Coronary artery (tissue), 2 donors: ENCODE measurements around the gene FCN3.

Source experiments
- DNase-seq: peaks from one replicate; pipeline ENCODE4 v3.0.0-alpha.2; 2017; ENCODE audit warnings: low spot score
- H3K27ac ChIP-seq, 2 donors: fragments of 200-600 bp; sonication (generic); one replicate each; pipeline ENCODE4 v1.5.1; 2016 to 2019
- H3K4me3 ChIP-seq: fragments of 200-600 bp; sonication (generic); 2 replicates; pipeline ENCODE4 v1.5.1; 2016; ENCODE audit warnings: mild to moderate bottlenecking, moderate library complexity
- TF ChIP-seq, protein P1 (sequence below): fragments of 200-600 bp; sonication (generic); IDR thresholded peaks from one replicate; pipeline ENCODE4 v1.5.1; 2019; ENCODE audit warnings: antibody characterized with exemption

The FCN3 gene

DNA sequence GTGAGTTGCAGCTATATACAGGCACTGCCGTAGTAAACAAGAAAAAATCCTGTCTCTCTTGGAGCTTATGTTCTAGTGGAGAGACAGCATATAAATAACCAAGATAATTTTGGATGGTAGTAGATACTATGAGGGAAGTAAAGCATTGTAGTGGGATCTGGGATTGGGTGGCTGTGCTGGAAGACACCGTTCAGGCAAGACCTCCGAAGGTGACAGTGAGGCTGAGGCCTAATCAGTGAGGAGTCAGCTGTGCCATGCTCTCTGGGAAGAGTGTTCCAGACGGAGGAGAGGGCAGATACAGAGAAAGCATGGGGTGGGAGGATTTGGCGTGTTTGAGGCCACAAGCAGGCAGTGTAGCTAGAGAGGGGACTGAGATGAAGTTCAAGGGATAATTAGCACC lies 46.7 kb downstream of the FCN3 start:
- DNase-seq = no peak
- TF ChIP-seq, protein P1, sequence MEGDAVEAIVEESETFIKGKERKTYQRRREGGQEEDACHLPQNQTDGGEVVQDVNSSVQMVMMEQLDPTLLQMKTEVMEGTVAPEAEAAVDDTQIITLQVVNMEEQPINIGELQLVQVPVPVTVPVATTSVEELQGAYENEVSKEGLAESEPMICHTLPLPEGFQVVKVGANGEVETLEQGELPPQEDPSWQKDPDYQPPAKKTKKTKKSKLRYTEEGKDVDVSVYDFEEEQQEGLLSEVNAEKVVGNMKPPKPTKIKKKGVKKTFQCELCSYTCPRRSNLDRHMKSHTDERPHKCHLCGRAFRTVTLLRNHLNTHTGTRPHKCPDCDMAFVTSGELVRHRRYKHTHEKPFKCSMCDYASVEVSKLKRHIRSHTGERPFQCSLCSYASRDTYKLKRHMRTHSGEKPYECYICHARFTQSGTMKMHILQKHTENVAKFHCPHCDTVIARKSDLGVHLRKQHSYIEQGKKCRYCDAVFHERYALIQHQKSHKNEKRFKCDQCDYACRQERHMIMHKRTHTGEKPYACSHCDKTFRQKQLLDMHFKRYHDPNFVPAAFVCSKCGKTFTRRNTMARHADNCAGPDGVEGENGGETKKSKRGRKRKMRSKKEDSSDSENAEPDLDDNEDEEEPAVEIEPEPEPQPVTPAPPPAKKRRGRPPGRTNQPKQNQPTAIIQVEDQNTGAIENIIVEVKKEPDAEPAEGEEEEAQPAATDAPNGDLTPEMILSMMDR = no peak
- no peak overlapping the region for H3K27ac ChIP-seq
- H3K4me3 ChIP-seq = no peak overlapping the region

DNA sequence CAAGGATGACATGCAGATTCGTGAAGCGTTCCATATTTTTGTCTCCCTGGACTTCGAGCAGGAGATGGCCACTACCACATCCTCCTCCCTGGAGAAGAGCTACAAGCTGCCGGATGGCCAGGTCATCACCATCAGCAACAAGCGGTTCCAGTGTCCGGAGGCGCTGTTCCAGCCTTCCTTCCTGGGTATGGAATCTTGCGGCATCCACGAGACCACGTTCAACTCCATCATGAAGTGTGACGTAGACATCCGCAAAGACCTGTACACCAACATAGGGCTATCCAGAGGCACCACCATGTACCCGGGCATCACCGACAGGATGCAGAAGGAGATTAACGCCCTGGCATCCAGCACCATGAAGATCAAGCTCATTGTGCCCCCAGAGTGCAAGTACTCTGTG lies 49.3 kb downstream of the FCN3 start:
- Histone ChIP-seq H3K27ac (no peak overlapping the region), H3K4me3 (no peak overlapping the region)
- no peak for DNase-seq
- TF ChIP-seq, protein P1 = no peak

DNA sequence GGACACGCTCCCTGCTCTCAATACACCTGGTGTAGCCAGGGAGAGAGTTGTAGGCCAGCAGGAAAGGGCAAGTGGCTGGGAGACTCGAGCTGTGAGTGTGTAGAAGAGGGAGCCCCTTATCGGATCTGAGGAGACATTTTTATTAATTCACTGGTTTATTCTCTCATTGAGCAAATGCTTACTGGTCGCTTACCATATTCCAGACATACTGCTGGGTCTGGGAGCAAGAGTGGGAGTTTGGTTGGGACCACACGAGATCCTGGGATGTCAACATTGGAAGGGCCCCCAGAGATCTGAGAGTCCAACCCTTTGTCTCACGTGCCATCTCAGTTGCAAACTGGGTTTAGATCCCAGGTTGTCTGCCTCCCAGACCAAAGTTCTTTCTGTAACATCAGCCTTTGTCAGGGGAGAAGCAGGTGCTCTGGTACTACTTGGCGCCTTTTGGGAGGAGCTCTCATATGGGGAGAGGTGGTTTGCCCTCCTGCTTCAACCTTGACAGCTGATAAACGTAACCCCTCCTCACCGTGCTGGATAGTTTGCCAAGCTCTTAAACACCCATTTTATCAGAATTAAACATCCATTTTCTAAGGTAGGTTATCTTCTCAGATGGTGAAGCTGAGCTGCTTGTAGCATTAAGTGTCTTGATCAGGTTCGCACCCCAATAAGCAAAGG lies 51.9 kb downstream of the FCN3 start:
- TF ChIP-seq, protein P1 = no peak
- no peak for DNase-seq
- Histone ChIP-seq H3K27ac (peak overlapping the region; percentile 82 to 91), H3K4me3 (peak overlapping the region; percentile 84)

DNA sequence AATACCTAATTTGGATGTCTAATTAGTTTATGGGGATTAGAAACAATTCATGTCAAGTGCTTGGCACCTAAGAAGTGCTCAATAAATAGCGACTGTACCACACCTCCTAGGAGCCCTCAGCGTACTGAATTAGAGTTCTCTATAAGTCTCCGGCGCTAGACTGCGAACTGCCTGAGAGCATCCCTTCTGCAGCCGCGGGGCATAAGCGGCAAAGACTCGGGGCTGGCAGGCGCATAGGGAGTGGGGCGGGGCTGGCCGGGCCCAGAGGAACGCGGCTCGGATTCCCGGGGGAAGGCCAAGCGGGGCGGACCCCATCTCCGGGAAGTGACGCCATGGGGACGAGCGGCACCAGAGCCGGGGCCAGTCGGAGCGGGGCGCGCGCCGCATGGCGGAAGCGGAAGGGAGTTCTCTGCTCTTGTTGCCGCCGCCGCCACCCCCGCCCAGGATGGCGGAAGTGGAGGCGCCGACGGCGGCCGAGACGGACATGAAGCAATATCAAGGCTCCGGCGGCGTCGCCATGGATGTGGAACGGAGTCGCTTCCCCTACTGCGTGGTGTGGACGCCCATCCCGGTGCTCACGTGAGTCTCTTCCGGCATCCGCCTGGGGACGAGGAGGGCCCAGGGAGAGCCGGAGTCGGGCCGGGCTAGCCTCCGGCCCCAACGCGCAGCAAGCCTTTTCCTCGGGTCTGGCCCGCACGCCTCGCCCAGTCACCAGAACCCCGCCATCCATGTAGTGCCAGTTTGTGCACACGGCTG lies 52.6 kb downstream of the FCN3 start, which contains the start of gene TMEM222:
Gene TMEM222, plus strand, starts transcription at position 351 of the 756 bp plus-strand sequence. Its CDS starts 35 bp downstream, at position 386.
- Histone ChIP-seq H3K4me3 (peak within 1 kb of the TSS; percentile 84), H3K27ac (peak within 1 kb of the TSS; percentile 82 to 91)
- TF ChIP-seq, protein P1 = peak; percentile 11
- peak; percentile 99 for DNase-seq
